HuH-7.5 (cell line): ENCODE data around the gene NXPE4.
"Not testable (repeated sequence)": the region's sequence is repeated elsewhere in the genome, so short reads cannot be mapped to it uniquely, and the experiment has no call there.

ENCODE experiments used
- DNase-seq: peaks from one replicate; pipeline ENCODE4 v3.0.0; 2011; ENCODE audit warnings: low spot score

The NXPE4 gene

GRCh38 chr11:114595571-114595970, at the start of gene NXPE4:
Gene NXPE4, minus strand, starts transcription at chr11:114595786. Its CDS starts 1,027 bp downstream, at chr11:114594759.
- DNase-seq: no peak

GRCh38 chr11:114639440-114639839, 43.9 kb upstream of the NXPE4 start:
- not testable (repeated sequence) for DNase-seq

GRCh38 chr11:114631445-114631965, 35.9 kb upstream of the NXPE4 start:
- DNase-seq: not testable (repeated sequence)

- DNase-seq: no peak
Measured at GRCh38 chr11:114625294-114625693, 29.7 kb upstream of the NXPE4 start.

GRCh38 chr11:114624455-114625207, 29.0 kb upstream of the NXPE4 start:
- no peak for DNase-seq

GRCh38 chr11:114623720-114624119, 28.1 kb upstream of the NXPE4 start:
- DNase-seq: no peak

GRCh38 chr11:114622858-114623257, 27.3 kb upstream of the NXPE4 start:
- no peak for DNase-seq

GRCh38 chr11:114621950-114622809, 26.6 kb upstream of the NXPE4 start:
- DNase-seq: no peak

GRCh38 chr11:114621072-114621471, 25.5 kb upstream of the NXPE4 start:
- DNase-seq: no peak

- DNase-seq: no peak
Measured at GRCh38 chr11:114619659-114620173, 24.1 kb upstream of the NXPE4 start.

- DNase-seq: no peak
Measured at GRCh38 chr11:114618139-114618538, 22.6 kb upstream of the NXPE4 start.

GRCh38 chr11:114617157-114618124, 21.9 kb upstream of the NXPE4 start:
- DNase-seq: no peak

- no peak for DNase-seq
Measured at GRCh38 chr11:114616516-114616915, 20.9 kb upstream of the NXPE4 start.

- no peak for DNase-seq
Measured at GRCh38 chr11:114615448-114616361, 20.1 kb upstream of the NXPE4 start.

- no peak for DNase-seq
Measured at GRCh38 chr11:114614127-114614720, 18.6 kb upstream of the NXPE4 start.

GRCh38 chr11:114613094-114613493, 17.5 kb upstream of the NXPE4 start:
- DNase-seq: not testable (repeated sequence)

GRCh38 chr11:114612686-114613085, 17.1 kb upstream of the NXPE4 start:
- DNase-seq: no peak

- not testable (repeated sequence) for DNase-seq
Measured at GRCh38 chr11:114612199-114612598, 16.6 kb upstream of the NXPE4 start.

GRCh38 chr11:114610984-114611944, 15.7 kb upstream of the NXPE4 start:
- no peak for DNase-seq
